NT2/D1 (cell line): ENCODE measurements around the gene PLEKHA7.

Experiments used
- DNase-seq: peaks from one replicate; pipeline ENCODE4 v3.0.0-alpha.2; 2011; ENCODE audit warnings: low read depth, low spot score
- H3K27me3 ChIP-seq: 2 replicates; pipeline ENCODE4 v1.6.0; 2011; ENCODE audit warnings: mild to moderate bottlenecking; ENCODE audit not compliant: insufficient read length, insufficient read depth
- H3K36me3 ChIP-seq: 2 replicates; pipeline ENCODE4 v1.6.1; 2011; ENCODE audit warnings: mild to moderate bottlenecking, low read length, mixed read lengths; ENCODE audit not compliant: insufficient read depth, insufficient read length
- H3K4me1 ChIP-seq: 2 replicates; pipeline ENCODE4 v1.5.1; 2011; ENCODE audit not compliant: insufficient read depth, insufficient read length
- H3K4me3 ChIP-seq: 2 replicates; pipeline ENCODE4 v1.5.1; 2011; ENCODE audit warnings: low read depth; ENCODE audit not compliant: insufficient read length
- H3K9ac ChIP-seq: 2 replicates; pipeline ENCODE4 v1.6.0; 2011; ENCODE audit warnings: low read depth; ENCODE audit not compliant: insufficient read length
- H3K9me3 ChIP-seq: 2 replicates; pipeline ENCODE4 v1.5.1; 2011; ENCODE audit warnings: mild to moderate bottlenecking, low read length; ENCODE audit not compliant: insufficient read depth
- SUZ12 ChIP-seq: IDR thresholded peaks from 2 replicates; pipeline ENCODE4 v1.6.1; 2011; ENCODE audit not compliant: insufficient read length, insufficient read depth; ENCODE audit errors: extremely low read depth
- YY1 ChIP-seq: IDR thresholded peaks from 2 replicates; pipeline ENCODE4 v1.6.1; 2011; ENCODE audit not compliant: insufficient read length, insufficient read depth
- ZNF274 ChIP-seq: IDR thresholded peaks from 2 replicates; pipeline ENCODE4 v1.6.1; 2011; ENCODE audit warnings: mild to moderate bottlenecking, low read depth, low read length

Gene PLEKHA7

GRCh38 chr11:16784097-16784496, 230.1 kb downstream of the PLEKHA7 start:
- Histone ChIP-seq H3K4me3 (no peak overlapping the region), H3K9me3 (no peaks in the 10 kb centered on the region), H3K9ac (no peak overlapping the region), H3K4me1 (peaks cover 8% of the 10 kb centered on the region), H3K36me3 (no peaks in the 10 kb centered on the region), H3K27me3 (no peaks in the 10 kb centered on the region)
- no peak for TF ChIP-seq SUZ12
- no peak for TF ChIP-seq YY1
- TF ChIP-seq ZNF274 = no peak
- DNase-seq = no peak

- no peak overlapping the region for H3K9ac ChIP-seq
- DNase-seq = no peak
Observed at GRCh38 chr11:16783321-16783801, 230.9 kb downstream of the PLEKHA7 start.

GRCh38 chr11:16781936-16782919, 232.0 kb downstream of the PLEKHA7 start:
- DNase-seq = no peak
- Histone ChIP-seq H3K36me3 (no peaks in the 10 kb centered on the region), H3K9ac (no peak overlapping the region), H3K9me3 (no peaks in the 10 kb centered on the region), H3K4me1 (peaks cover 5% of the 10 kb centered on the region), H3K27me3 (no peaks in the 10 kb centered on the region), H3K4me3 (no peak overlapping the region)
- TF ChIP-seq SUZ12 = no peak
- no peak for TF ChIP-seq YY1
- no peak for TF ChIP-seq ZNF274

More at GRCh38 chr11:16783321-16783801, 230.9 kb downstream of the PLEKHA7 start:
- no peak overlapping the region for H3K4me3 ChIP-seq
- H3K4me1 ChIP-seq = peaks cover 5% of the 10 kb centered on the region
- no peak for TF ChIP-seq YY1
- no peak for TF ChIP-seq SUZ12
- no peak for TF ChIP-seq ZNF274
- H3K9me3 ChIP-seq = no peaks in the 10 kb centered on the region
- H3K36me3 ChIP-seq = no peaks in the 10 kb centered on the region
- H3K27me3 ChIP-seq = no peaks in the 10 kb centered on the region

GRCh38 chr11:16780698-16781550, 233.3 kb downstream of the PLEKHA7 start:
- TF ChIP-seq YY1 (no peak), SUZ12 (no peak), ZNF274 (no peak)
- H3K36me3 ChIP-seq = no peaks in the 10 kb centered on the region
- DNase-seq = no peak
- H3K27me3 ChIP-seq = no peaks in the 10 kb centered on the region
- no peaks in the 10 kb centered on the region for H3K9me3 ChIP-seq
- H3K4me1 ChIP-seq = peaks cover 5% of the 10 kb centered on the region
- H3K4me3 ChIP-seq = no peak overlapping the region
- no peak overlapping the region for H3K9ac ChIP-seq

GRCh38 chr11:16780146-16780545, 234.1 kb downstream of the PLEKHA7 start:
- H3K4me1 ChIP-seq = peaks cover 5% of the 10 kb centered on the region
- no peak overlapping the region for H3K9ac ChIP-seq
- H3K9me3 ChIP-seq = no peaks in the 10 kb centered on the region
- H3K27me3 ChIP-seq = no peaks in the 10 kb centered on the region
- no peak for DNase-seq
- H3K4me3 ChIP-seq = no peak overlapping the region
- no peaks in the 10 kb centered on the region for H3K36me3 ChIP-seq
- TF ChIP-seq YY1 (no peak), ZNF274 (no peak), SUZ12 (no peak)

GRCh38 chr11:16779436-16779835, 234.8 kb downstream of the PLEKHA7 start:
- H3K27me3 ChIP-seq = no peaks in the 10 kb centered on the region
- H3K36me3 ChIP-seq = no peaks in the 10 kb centered on the region
- peaks cover 5% of the 10 kb centered on the region for H3K4me1 ChIP-seq
- DNase-seq = no peak
- TF ChIP-seq SUZ12 (no peak), YY1 (no peak), ZNF274 (no peak)
- H3K4me3 ChIP-seq = no peak overlapping the region
- H3K9me3 ChIP-seq = no peaks in the 10 kb centered on the region
- H3K9ac ChIP-seq = no peak overlapping the region

- no peaks in the 10 kb centered on the region for H3K9me3 ChIP-seq
- no peak overlapping the region for H3K4me3 ChIP-seq
- H3K4me1 ChIP-seq = peaks cover 5% of the 10 kb centered on the region
- TF ChIP-seq YY1 (no peak), ZNF274 (no peak), SUZ12 (no peak)
- H3K36me3 ChIP-seq = no peaks in the 10 kb centered on the region
- no peak overlapping the region for H3K9ac ChIP-seq
- H3K27me3 ChIP-seq = no peaks in the 10 kb centered on the region
- DNase-seq = no peak
Observed at GRCh38 chr11:16778876-16779275, 235.3 kb downstream of the PLEKHA7 start.
